Stimulated activated CD4-positive, alpha-beta T cell treated with anti-CD3 and anti-CD28 coated beads, Interleukin-2, amount 100 ng/mL, for 48 hours (primary cell): ENCODE results near the gene KDM5A.
"Not testable (repeated sequence)": the region's sequence is repeated elsewhere in the genome, so short reads cannot be mapped to it uniquely, and the experiment has no call there.

Experiments
- DNase-seq, 2 donors: peaks; one replicate each; pipeline ENCODE4 v3.0.0-alpha.2; 2020

KDM5A gene

GRCh38 chr12:332581-333205, 56.4 kb downstream of the KDM5A start:
- DNase-seq, result no peak

GRCh38 chr12:331287-331686, 57.8 kb downstream of the KDM5A start:
- no peak for DNase-seq

GRCh38 chr12:325906-326305, 63.2 kb downstream of the KDM5A start:
- no peak for DNase-seq

- no peak for DNase-seq
These were observed 65.6 kb downstream of the KDM5A start for GRCh38 chr12:323507-323906.

GRCh38 chr12:321606-322326, 67.4 kb downstream of the KDM5A start:
- DNase-seq, result no peak

GRCh38 chr12:318759-319515, 70.2 kb downstream of the KDM5A start:
- DNase-seq, result no peak

- no peak for DNase-seq
These were observed 80.6 kb downstream of the KDM5A start for GRCh38 chr12:308511-308910.

GRCh38 chr12:307406-307805, 81.7 kb downstream of the KDM5A start:
- DNase-seq, result no peak

GRCh38 chr12:304805-305204, 84.3 kb downstream of the KDM5A start:
- DNase-seq, result no peak

- not testable (repeated sequence) for DNase-seq
These were observed 86.4 kb downstream of the KDM5A start for GRCh38 chr12:302766-303165.

GRCh38 chr12:300166-300565, 89.0 kb downstream of the KDM5A start:
- DNase-seq, result not testable (repeated sequence)

GRCh38 chr12:299511-299910, 89.6 kb downstream of the KDM5A start:
- DNase-seq, result not testable (repeated sequence)

- not testable (repeated sequence) for DNase-seq
These were observed 91.1 kb downstream of the KDM5A start for GRCh38 chr12:298059-298458.

- no peak for DNase-seq
These were observed 94.0 kb downstream of the KDM5A start for GRCh38 chr12:295132-295531.

GRCh38 chr12:293199-293598, 95.9 kb downstream of the KDM5A start:
- no peak for DNase-seq

GRCh38 chr12:292186-292585, 96.9 kb downstream of the KDM5A start:
- no peak for DNase-seq

- no peak for DNase-seq
These were observed 97.9 kb downstream of the KDM5A start for GRCh38 chr12:291153-291723.

- DNase-seq, result no peak
These were observed 100.4 kb downstream of the KDM5A start for GRCh38 chr12:288687-289086.

- peak in 1 of 2 donors; percentile 3 for DNase-seq
These were observed 102.4 kb downstream of the KDM5A start for GRCh38 chr12:286531-287300.

GRCh38 chr12:278046-278445, 111.1 kb downstream of the KDM5A start:
- no peak for DNase-seq

- no peak for DNase-seq
These were observed 113.3 kb downstream of the KDM5A start for GRCh38 chr12:275812-276211.

- no peak for DNase-seq
These were observed 115.7 kb downstream of the KDM5A start for GRCh38 chr12:273382-273781.

GRCh38 chr12:272942-273341, 116.2 kb downstream of the KDM5A start:
- no peak for DNase-seq
